HG02610 (cell line): ENCODE data around the gene CTSE.
"Not testable (repeated sequence)": the region's sequence is repeated elsewhere in the genome, so short reads cannot be mapped to it uniquely, and the experiment has no call there.

ENCODE experiments used
- ATAC-seq: cut with Tn5 transposase; IDR thresholded peaks from one replicate; pipeline ENCODE4 v1.9.1; 2021; ENCODE audit warnings: mild to moderate bottlenecking, moderate library complexity; ENCODE audit not compliant: unreplicated experiment

Gene CTSE

GRCh38 chr1:206020393-206021007, 3.2 kb downstream of the CTSE start:
- no peak for ATAC-seq

DNA sequence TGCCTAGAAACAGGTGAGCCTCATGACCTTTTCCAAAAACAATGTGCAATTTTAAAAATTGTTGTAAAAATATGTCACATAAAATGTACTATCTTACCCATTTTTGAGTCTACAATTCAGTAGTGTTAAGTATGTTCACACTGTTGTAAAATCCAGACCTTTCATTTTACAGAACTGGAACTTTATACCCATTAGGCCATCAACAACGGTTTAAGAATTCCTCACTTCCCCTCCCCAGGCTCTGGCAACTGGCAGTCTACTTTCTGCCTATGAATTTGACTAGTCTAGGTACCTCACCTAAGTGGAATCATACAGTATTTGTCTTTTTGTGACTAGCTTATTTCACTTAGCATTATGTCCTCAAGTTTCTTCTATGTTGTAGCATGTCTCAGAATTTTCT, 8.6 kb downstream of the CTSE start:
- ATAC-seq: no peak

DNA sequence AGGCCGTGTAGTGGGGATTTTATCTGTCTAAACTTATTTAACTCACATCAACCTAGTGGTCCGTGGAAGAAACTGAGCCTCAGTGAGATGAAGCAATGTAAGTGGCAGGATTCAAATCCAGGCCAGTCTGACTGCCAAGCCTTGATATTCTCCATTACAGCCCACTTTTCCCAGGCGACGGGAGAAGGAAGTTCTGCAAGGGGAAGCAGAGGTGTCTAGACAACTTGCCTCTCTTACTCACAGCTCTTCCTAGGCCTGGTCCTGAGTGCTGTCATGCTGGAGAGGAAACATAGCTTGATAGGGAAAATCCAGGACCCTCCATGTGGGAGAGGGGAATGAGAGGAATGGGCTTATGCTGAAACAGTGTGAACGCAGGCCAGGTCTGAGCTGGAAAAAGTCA, 9.1 kb downstream of the CTSE start:
- ATAC-seq: no peak

DNA sequence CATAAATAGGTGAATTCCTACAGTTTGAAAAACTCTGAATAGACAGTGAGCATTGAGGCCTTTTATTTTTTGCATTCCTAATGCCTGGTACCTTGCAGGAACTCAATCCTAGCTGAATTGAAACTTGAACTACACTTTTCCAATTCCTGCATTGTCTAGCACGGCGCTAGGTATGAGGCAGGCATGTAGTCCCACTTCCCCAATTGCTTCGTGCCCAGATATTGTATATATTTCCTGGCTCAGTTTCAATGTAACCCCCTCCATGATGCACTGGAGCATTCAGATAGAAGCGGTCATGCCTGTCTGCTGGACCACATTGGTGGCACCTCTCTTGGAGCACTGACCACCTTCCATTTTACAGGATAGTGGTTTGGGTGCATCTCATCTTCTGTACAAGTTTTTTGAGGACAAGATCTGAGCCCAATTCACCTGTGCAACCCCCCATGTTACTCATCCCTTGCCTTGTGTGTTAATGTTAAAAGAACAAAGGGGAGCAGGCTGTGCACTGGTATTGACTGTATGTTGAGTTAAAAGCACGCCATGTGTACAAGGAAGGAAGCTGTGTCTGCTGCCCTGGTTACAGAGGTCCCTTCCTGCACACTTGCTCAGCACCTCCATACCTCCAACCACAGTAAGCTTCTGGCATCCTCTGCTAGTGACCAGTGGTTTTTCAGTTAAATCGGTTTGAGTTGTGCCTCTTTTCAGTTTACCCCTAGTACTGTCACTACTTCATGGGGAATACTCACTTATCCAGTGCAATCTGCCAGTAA, 10.5 kb downstream of the CTSE start:
- no peak for ATAC-seq

DNA sequence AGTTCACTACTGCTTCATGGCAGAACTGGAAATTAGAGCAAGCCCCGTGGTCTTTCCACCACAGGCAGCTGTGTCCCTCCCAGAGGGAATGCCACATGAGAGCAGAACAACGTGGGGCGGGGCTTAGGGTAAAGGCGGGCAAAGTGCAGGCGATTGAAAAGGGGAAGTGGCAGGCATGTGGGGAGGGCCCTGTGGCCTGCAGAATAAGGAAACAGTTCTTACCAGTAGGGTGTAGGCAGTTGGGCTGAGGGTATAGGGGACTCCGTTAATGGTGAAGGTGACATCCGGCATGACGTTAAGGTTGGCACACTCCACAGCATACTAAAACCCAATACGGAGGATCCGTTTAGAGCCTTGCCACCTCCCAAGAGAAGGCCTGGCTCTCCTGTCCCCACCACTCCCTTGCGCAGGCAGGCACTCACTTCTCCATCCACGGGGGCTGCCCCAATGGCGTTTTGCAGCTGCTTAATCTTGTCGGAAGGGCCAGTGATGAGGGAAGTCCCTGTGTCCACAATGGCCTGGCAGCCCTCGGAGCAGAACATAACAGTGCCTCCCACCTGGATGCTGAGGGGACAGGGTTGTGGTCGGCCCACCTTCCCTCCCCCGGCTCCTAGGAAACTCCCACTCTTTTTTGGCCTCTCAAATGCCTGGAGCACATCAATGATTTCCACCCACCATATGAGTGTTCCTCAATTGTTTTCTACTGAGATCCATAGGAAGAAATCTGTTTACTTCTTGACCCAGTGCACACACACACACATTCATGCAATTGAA, 11.4 kb downstream of the CTSE start:
- ATAC-seq: peak; percentile 93

GRCh38 chr1:206011057-206011456, 12.6 kb downstream of the CTSE start:
- ATAC-seq: no peak

DNA sequence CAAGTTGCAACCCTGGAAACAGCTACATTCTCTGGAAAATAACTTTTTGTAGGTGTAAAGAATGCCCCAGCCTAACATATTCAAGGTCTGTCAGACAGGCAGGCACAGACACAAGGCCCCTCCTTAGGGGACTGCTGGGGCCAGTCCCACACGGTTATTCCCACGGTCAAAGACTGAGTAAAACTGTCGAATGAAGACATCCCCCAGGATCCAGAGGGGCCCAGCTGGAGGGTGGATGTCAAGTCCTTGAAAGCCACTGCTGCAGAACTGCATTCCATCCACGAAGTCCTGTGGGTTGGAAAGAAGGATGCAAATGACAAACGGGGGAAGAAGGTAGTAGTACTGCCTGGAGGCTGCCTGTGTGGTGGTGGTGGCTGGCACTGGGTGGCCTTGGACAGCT, 13.6 kb downstream of the CTSE start:
- no peak for ATAC-seq

DNA sequence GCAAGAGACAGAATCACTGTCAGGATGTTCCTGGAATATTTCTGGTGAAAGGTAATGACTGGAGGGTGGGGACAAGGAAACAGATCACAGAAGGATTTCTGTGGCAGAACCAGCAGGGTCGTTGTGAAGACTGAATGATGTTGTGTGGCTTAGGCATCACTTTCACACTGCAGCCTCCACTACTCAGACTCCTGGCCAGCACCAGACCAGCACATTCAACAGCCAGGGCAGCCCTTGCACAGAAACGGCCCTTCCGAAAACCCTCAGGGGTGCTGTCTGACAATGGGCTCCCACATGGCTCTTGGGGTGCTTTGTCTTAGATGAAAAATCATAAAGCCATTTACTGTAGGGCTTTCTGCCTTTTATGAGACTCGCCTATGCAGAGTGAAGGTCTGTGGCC, 16.7 kb downstream of the CTSE start:
- no peak for ATAC-seq

DNA sequence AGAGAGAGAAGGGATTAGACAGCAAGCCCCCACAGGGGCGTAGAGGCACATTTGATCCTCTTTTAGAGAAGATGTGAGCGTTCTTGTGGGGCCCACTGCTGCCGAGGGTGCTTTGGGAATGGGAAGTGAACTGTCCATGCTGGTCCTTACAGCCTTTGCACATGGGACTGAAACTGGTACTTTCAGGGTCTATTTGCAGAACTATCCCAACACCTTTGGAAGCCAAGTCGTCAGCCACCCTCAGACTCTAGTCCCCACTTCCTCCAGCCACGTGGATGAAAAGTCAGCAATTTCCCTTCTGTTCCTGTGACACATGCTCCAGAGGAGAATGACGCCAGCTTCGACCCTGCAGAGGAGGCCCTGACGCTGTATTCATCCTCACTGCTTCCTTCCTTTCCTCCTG, 17.9 kb downstream of the CTSE start:
- no peak for ATAC-seq

DNA sequence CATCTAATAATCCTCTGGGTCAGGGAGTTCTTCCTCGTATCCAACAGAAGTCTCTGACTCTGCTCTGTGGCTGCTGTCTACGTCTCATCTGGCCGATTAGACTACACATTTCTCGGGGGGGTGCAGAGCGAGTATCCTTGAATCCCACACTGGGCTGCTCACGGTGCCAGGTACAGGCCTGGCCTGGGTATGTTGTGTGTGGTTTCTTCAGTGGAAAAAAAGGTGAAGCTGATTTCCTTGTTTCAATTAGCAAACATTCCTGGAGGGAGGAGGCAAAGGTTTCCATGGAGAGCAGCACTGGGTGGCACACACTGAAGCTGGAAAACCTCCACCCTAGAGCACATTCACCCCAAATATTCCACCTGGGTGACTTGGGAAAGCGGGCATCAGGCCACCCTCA, 18.5 kb downstream of the CTSE start:
- no peak for ATAC-seq

DNA sequence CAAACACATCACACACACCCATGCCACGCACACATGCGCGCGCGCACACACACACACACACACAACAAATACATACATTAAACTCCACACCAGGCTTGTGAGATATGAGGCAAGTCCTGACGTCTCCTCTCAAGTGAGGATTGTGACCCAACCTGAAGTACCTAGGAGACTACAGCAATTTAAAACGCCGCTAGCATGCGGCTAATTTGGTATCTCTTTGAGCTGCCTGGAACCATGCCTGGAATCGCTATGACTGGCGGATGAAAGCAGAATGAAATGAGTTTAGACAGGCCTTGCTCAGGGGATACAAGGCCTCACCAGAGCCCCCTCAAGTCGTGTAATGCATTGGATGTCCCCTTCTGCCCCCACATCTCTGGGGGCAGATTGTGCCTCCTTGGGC, 18.9 kb downstream of the CTSE start:
- ATAC-seq: no peak

DNA sequence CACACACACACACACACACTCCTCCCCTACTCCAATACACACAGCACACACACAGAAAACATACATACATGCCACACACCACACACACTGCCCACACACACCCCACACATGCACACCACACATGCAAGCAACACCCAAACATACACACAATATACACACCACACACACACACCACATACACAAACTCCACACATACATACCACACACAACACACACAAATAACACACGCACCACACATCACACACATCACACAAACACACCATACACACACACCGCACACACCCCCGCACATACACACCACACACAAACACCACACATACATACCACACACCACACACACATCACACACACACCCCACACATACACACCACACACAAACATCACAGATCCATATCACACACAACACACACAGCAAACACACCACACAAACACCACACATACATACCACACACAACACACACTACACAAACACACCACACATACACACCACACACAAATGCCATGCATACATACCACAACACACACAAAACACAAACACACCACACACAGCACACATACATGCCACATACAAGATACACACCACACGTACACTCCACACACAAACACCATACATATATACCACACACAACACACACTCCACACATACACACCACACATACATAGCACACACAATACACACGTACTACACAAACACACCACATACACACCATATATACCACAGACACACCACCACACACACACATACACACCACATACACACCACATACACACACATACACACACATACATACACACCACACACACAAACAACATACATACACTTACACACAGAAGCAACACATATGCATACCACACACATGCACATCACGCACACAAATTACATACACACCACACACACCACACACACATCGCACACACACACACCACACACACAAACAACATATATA, 19.6 kb downstream of the CTSE start:
- no peak for ATAC-seq

GRCh38 chr1:206002871-206003801, 20.6 kb downstream of the CTSE start, which contains the start of gene RAB7B:
RAB7B (minus strand) TSS chr1:206003395; CDS start chr1:205994135, 9,260 bp downstream.
- no peak for ATAC-seq

- ATAC-seq: no peak
Measured at GRCh38 chr1:206002160-206002559, 21.5 kb downstream of the CTSE start.

GRCh38 chr1:206001476-206001888, 22.2 kb downstream of the CTSE start:
- no peak for ATAC-seq

DNA sequence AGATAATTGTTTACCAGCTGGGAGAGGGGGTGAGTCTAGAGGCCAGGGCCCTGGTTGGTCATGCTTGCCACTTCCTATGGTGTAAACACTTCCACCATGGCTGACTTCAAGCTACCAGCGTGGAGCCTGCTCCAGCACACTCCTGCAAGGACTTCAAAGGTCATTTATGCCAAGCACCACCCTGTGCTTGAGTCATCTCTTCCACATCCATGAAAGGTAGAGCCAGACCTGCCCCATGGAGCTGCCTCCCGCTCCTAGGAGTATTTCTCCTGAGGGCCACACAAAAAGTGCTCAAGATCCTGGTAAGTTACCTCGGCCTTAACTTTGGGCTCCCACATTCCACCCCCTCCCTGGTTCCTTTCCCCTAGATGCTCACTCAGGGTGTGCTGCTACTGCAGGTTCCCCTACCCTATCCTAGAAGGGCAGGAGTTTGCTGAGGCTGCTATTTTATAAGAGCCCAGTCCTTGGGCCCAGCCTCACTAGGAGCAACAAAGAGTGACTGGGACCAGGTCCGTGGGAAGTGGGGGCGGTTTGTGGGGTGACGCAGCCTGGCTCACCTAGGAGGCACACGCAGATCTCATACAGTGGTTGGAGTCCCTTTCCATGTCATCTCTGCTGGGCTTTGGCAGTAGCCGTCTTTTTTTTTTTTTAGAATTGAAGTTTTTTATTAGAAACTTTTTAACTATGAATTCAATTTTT, 22.9 kb downstream of the CTSE start:
- ATAC-seq: no peak

GRCh38 chr1:205998457-205999241, 25.0 kb downstream of the CTSE start:
- ATAC-seq: no peak

DNA sequence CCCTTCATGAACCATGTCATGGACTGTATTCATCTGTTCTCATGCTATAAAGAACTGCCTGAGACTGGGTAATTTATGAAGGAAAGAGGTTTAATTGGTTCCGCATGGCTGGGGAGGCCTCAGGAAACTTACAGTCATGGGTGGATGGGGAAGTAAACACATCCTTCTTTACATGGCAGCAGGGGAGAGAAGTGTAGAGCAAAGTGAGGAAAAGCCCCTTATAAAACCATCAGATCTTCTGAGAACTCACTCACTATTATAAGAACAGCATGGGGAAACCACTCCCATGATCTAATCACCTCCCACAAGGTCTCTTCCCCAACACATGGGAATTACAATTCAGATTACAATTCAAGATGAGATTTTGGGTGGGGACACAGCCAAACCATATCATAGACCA, 27.1 kb downstream of the CTSE start:
- not testable (repeated sequence) for ATAC-seq
